ENCODE measurements around the gene CDIP1.

DNA sequence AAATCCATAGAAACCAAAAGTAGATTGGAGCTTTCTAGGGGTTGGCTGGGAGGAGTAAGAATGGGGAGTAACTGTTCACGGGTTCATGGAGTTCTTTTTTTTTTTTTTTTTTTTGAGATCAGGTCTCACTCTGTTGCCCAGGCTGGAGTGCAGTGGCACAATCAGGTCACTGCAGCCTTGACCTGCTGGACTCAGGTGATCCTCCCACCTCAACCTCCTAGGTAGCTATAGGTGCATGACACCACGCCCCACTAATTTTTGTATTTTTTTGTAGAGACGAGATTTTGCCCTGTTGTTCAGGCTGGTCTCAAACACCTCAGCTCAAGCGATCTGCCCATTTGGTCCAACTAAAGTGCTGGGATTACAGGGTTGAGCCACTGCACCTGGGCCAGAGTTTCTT is 65.7 kb downstream of the CDIP1 start:
- TF ChIP-seq CTCF (conservative IDR thresholded peaks at IDR 0.05; ENCODE audit: low read length) (no peak), EZH2phosphoT487 (IDR thresholded peaks at IDR 0.05; ENCODE audit: borderline replicate concordance, low read depth, low read length) (no peak)

Data from OCI-LY7 (cell line).